GM21390 (cell line): ENCODE data around the gene RAB7A.
"Not testable (repeated sequence)": the region's sequence is repeated elsewhere in the genome, so short reads cannot be mapped to it uniquely, and the experiment has no call there.

ENCODE experiments used
- ATAC-seq: cut with Tn5 transposase; IDR thresholded peaks from one replicate; pipeline ENCODE4 v1.9.1; 2021; ENCODE audit not compliant: unreplicated experiment

RAB7A gene

GRCh38 chr3:128710816-128711433, 15.1 kb upstream of the RAB7A start:
- no peak for ATAC-seq

- no peak for ATAC-seq
Measured at GRCh38 chr3:128712848-128713247, 13.1 kb upstream of the RAB7A start.

- ATAC-seq: no peak
Measured at GRCh38 chr3:128714887-128715491, 11.0 kb upstream of the RAB7A start.

GRCh38 chr3:128718892-128719291, 7.1 kb upstream of the RAB7A start:
- not testable (repeated sequence) for ATAC-seq

DNA sequence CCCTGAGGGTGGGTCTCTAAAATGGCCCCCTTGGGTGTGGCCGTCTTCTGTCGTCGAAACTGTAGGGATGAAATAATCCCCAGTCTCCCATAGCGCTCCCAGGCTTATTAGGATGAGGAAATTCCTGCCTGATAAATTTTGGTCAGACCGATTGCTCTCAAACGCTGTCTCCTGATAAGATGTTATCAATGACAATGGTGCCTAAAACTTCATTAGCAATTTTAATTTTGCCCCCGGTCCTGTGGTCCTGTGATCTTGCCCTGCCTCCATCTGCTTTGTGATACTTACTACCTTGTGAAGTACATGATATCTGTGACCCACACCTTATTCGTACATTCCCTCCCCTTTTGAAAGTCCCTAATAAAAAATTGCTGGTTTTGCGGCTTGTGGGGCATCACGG, 5.1 kb upstream of the RAB7A start:
- ATAC-seq: no peak

- ATAC-seq: no peak
Measured at GRCh38 chr3:128723477-128723876, 2.5 kb upstream of the RAB7A start.

GRCh38 chr3:128725547-128726022, 398 bp upstream of the RAB7A start:
- peak; percentile 21 for ATAC-seq

DNA sequence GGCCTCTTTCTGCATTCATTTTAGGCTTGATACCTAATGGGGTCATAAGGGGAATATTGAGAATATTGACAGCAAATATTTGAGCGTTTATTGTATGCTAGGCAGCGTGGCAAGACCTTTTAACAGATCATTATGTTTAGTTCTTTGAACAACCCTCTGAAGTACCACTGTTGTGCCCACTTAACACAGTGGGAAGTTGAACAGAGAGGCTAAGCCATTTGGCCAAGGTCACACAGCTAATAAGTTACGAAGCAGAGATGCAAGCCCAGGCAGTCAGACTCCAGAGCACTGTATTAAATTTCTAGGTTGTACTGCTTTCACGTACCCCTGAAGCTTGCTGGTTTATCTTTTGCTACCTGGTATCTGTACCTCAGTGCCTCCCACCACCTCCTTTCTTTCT, 1.1 kb downstream of the RAB7A start:
- ATAC-seq: no peak

DNA sequence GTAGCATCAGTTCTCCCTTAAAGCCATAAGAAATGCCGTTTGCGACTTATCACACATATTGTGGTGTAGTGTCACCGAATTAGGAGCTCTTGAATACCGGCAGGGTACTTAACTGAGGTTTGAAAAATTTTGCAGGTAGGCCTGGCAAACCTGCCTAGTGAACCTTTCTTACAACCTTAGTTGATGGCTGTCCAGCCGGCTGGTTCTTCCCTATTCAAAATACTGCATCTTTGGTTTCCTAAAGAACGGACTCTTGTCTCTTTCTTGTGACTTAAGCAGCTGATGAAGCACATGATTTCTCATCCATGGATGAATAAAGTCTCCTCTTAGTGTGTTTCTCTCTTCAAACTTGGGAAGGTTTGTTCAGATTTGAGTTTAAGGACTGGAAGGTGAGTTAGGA, 1.5 kb downstream of the RAB7A start:
- no peak for ATAC-seq

DNA sequence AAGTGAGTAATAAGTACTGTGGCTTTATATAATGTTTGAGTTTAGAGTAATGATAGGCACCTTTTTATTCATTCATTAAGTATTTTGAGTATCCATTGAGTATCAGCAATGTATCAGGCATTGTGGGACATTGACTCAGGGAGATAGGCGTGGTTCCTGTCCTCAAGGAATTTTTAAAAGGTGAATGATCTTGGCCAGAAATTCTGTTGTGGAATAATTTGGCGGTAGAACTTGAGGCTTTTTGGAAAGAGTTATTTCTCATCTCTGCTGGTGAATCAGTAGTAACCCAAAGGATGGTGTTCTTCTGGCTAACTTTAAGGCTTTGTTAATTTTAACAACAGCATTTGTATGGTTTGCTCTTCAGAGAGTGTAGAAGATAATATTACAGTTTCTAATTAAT, 2.0 kb downstream of the RAB7A start:
- no peak for ATAC-seq

- not testable (repeated sequence) for ATAC-seq
Measured at GRCh38 chr3:128728521-128728920, 2.5 kb downstream of the RAB7A start.

DNA sequence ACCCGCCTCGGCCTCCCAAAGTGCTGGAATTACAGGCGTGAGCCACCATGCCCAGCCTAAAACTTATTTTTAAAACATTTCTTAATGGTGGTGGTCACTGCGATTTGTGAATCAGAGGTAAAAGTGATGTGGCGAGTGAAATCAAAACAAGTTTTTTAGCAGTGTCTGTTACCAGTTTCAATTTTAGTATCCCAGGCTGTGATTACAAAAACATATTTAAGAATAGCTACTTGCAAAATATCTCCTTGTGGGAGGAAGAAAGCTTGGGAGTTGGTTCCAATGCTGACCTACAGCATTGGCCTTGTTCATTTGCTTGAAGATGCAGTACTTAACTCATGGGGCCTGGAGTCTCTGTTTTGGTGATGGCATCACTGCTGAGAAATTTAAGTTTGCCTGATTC, 4.5 kb downstream of the RAB7A start:
- no peak for ATAC-seq

DNA sequence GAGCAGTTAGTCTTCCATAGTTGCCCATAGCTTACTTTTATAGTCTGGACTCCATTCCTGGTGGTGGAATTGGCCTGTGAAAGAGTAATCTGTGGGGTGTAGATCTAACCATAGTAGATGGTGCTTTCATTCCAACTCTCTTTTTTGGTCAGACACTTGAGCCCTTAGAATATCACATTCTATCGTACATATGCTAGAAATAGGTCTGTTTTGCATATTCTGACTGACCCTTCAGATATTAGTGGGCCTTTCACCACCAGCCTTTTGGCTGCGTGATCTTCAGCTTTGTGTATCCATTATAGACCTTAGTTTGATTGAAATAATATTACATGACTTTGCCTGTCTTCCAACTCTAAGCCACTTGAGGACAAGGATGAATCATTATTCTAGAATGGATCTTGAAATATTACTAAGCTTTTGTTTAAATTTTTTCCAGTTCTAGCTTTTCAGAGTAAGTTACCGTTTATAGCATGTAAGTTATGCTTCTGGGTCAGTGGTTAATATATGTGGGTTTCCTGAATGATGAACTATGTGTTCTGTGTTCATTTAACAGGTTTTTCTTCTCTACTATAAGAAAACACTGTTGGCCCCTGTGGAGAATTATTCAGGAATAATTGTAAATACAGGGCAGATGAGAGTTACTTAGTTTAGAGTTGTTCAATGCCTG, 8.7 kb downstream of the RAB7A start:
- ATAC-seq: peak; percentile 57

GRCh38 chr3:128735287-128735686, 9.3 kb downstream of the RAB7A start:
- no peak for ATAC-seq

- no peak for ATAC-seq
Measured at GRCh38 chr3:128735884-128736283, 9.9 kb downstream of the RAB7A start.

- no peak for ATAC-seq
Measured at GRCh38 chr3:128736601-128737000, 10.6 kb downstream of the RAB7A start.

- ATAC-seq: no peak
Measured at GRCh38 chr3:128740621-128741020, 14.6 kb downstream of the RAB7A start.

DNA sequence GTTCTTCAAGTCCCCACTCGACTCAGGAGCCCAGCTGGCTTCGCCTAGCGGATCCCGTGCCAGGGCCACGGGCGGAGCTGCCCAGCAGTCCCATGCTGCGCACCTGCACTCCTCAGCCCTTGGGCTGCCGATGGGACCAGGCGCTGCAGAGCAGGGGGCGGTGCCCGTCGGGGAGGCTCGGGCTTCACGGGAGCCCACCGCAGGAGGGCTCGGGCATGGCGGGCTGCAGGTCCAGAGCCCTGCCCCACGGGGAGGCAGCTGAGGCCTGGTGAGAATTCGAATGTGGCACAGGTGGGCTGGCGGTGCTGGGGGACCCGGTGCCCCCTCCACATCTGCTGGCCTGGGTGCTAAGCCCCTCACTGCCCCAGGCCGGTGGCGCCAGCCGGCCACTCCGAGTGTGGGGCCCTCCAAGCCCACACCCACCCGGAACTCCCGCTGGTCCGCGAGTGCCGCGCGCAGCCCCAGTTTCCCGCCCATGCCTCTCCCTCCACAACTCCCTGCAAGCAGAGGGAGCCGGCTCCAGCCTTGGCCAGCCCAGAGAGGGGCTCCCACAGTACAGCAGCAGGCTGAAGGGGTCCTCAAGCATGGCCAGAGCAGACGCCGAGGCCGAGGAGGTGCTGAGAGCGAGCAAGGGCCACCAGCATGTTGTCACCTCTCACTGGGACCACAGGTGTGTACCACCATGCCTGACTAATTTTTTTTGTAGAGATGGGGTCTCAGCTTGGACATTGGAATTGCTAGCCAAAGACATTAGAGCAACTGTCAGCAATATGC, 17.0 kb downstream of the RAB7A start:
- no peak for ATAC-seq

DNA sequence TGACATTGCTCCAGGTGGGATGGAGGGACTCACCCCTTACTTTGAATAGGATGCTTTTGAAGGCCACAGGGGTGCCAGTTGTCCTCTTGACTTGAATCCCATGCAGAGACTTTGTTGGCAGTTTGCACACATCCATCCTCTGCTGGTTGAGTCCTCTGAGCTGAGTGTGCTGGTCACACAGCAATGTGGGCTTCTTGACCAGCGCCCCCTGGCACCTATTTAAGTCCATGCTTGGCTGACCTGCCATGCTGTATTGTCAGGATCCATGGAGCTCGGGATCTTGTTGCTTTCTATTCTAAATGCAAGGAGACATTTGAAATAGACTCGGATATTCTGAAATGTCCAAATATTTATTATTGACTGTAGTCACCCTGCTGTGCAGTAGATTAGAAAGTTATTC, 19.8 kb downstream of the RAB7A start:
- ATAC-seq: no peak

GRCh38 chr3:128746881-128747280, 20.9 kb downstream of the RAB7A start:
- ATAC-seq: no peak

DNA sequence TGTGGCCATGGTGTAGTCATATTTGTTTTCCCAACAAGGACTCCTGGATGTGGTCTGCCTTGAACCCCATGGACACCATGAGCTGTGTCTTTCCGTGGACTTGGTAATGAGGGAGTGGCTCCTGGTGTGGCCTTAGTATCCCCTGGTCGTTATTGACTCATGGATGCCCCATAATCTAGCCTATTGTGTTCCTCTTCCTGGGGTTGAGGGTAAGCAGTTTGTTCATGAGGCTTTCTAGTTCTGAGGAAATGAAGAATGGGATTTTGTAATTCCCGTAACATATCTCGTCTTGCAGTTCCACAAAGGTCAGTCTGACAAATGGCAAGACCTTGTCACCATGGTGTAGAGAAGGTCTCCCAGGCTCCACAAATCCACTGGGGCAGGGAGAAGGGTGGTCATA, 22.6 kb downstream of the RAB7A start:
- ATAC-seq: no peak

GRCh38 chr3:128749035-128749434, 23.1 kb downstream of the RAB7A start:
- ATAC-seq: no peak
